BLaER1 treated with 17β-estradiol and CSF1 and Interleukin-3, amounts not matched to agents 10 nM and 100 nM (cell line): ENCODE data around the gene COX5A.

Source experiments
- H3K27ac ChIP-seq, 11 experiments: shearing (Covaris generic); formaldehyde crosslinking; 2 replicates each; pipeline ENCODE4 v1.8.1; 2022
- H3K27me3 ChIP-seq, 11 experiments: shearing (Covaris generic); formaldehyde crosslinking; 2 replicates each; pipeline ENCODE4 v1.8.1; 2022
- H3K36me3 ChIP-seq, 11 experiments: shearing (Covaris generic); formaldehyde crosslinking; 2 replicates each; pipeline ENCODE4 v1.8.1; 2022
- H3K4me1 ChIP-seq, 10 experiments: shearing (Covaris generic); formaldehyde crosslinking; 2 replicates each; pipeline ENCODE4 v1.8.1; 2022
- H3K4me2 ChIP-seq, 11 experiments: shearing (Covaris generic); formaldehyde crosslinking; 2 replicates each; pipeline ENCODE4 v1.8.1; 2022
- H3K4me3 ChIP-seq, 10 experiments: shearing (Covaris generic); formaldehyde crosslinking; 2 replicates each; pipeline ENCODE4 v1.8.1; 2022
- H3K9ac ChIP-seq, 11 experiments: shearing (Covaris generic); formaldehyde crosslinking; 2 replicates each; pipeline ENCODE4 v1.8.1; 2022
- H3K9me3 ChIP-seq, 11 experiments: shearing (Covaris generic); formaldehyde crosslinking; replicated peaks in 1 of 11; 2 replicates each; pipeline ENCODE4 v1.8.1; 2022
- H4K20me1 ChIP-seq, 11 experiments: shearing (Covaris generic); formaldehyde crosslinking; 2 replicates each; pipeline ENCODE4 v1.8.1; 2022
- Cebpa-rat ChIP-seq, 11 experiments: shearing (Covaris generic); IDR thresholded peaks; 2 replicates each; pipeline ENCODE4 v1.8.1; 2022

The COX5A gene

DNA sequence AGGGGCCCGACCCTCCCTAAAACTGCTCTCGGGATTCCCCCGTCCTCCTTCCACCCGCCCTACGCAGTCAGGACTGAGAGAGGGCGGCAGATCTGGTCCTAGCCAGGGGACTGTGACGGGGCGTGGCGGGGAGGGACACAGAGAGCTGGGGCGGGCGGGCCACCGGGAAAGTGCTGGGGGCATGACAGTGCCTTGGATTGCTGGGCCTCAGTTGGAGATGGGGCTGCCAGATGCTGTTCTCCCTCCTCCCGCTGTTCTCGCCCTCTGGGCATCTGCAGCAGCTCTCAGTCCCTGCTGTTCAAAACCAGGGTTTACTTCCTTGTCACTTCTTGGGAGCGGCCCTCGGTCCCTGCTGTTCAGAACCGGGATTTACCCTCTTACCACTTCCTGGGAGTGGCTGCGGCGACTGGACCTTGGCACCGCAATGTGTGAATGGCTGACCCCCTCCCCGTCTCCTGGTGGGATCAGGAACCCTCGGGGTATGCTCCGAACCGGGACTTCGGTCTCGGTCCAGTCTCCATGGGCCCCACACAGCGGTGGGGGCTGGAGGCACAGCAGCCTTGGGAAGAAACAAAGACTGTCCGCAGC, 20.5 kb upstream of the COX5A start:
- H3K27me3 ChIP-seq = peaks cover 58 to 80% (median 74%) of the 10 kb centered on the region in 11 experiments
- H3K9me3 ChIP-seq = peaks cover 0 to 10% (median 0%) of the 10 kb centered on the region in 11 experiments; a peak in 11 of 22 replicates
- no peaks in the 10 kb centered on the region for H3K36me3 ChIP-seq
- peaks cover 0 to 38% (median 16%) of the 10 kb centered on the region in 11 experiments; a peak in 11 of 22 replicates for H4K20me1 ChIP-seq
- H3K4me3 ChIP-seq = peak overlapping the region in 5 of 10 experiments; percentile 23 to 61 (median 54); a peak in 4 of 20 replicates
- H3K4me2 ChIP-seq = peak overlapping the region in 6 of 11 experiments; percentile 33 to 96 (median 90); a peak in 9 of 22 replicates
- no peak overlapping the region for H3K9ac ChIP-seq
- H3K4me1 ChIP-seq = peaks cover 30 to 54% (median 44%) of the 10 kb centered on the region in 10 experiments; a peak in 19 of 20 replicates
- no peak overlapping the region for H3K27ac ChIP-seq
- TF ChIP-seq Cebpa-rat (IDR thresholded peaks at IDR 0.05) = no peak

GRCh38 chr15:74957476-74958035, 19.7 kb upstream of the COX5A start:
- H4K20me1 ChIP-seq = peaks cover 0 to 38% (median 16%) of the 10 kb centered on the region in 11 experiments; a peak in 11 of 22 replicates
- peaks cover 0 to 10% (median 0%) of the 10 kb centered on the region in 11 experiments; a peak in 11 of 22 replicates for H3K9me3 ChIP-seq
- H3K36me3 ChIP-seq = no peaks in the 10 kb centered on the region
- peaks cover 58 to 80% (median 74%) of the 10 kb centered on the region in 11 experiments for H3K27me3 ChIP-seq
- H3K9ac ChIP-seq = peak overlapping the region in 8 of 11 experiments; percentile 30 to 72 (median 61); a peak in 7 of 22 replicates
- peaks cover 30 to 54% (median 44%) of the 10 kb centered on the region in 10 experiments; a peak in 19 of 20 replicates for H3K4me1 ChIP-seq
- no peak for TF ChIP-seq Cebpa-rat (IDR thresholded peaks at IDR 0.05)
- H3K27ac ChIP-seq = no peak overlapping the region
- peak overlapping the region; percentile 83 to 96 (median 93) for H3K4me2 ChIP-seq
- H3K4me3 ChIP-seq = peak overlapping the region; percentile 54 to 69 (median 60)

DNA sequence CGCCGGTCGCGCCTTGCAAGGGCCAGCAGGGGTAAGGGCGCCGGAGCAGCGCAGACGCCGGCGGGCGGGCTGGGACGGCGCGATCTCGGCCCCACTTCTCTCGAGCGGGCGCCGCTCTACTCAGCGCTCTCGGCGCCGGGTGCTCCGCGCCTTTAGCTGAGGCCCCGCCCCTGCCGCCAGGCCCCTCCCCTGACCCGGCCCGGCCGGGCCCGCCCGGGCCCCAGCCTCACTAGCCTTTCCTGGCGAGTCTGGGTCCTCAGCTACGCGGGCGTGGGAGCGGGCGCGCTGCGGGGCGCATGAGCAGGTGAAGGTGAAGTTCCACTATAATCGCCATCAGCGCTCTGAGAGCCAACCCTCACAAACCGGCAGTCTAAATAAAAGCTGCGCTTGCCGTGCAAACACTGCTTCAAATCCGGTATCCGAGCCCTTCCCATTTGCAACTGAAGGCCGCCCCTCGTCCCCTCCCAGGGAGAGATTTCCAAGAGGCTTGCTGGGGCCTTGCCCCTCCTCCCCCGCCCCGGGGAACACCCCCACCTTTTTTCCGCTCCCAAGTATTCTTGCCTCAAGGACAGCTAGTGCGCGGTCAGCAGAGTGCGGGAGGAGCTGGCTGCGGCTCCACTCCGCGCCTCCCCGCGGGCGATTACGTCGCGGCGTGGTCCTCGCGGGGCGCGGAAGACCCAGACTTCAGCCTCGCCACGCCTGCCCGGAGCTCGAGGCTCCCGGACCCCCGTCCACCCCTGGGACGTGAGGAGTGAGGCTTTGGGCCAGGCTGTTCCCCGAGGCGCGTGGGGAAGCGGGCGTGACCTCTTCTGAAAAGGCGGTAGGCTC, 19.0 kb upstream of the COX5A start, which contains the start of gene RPP25:
TSS of gene RPP25 (minus strand) at position 125 of the 828 bp plus-strand sequence. CDS start 189 bp downstream, outside the sequence.
- Histone ChIP-seq H3K36me3 (no peaks in the 10 kb centered on the region), H3K27ac (peak within 1 kb of the TSS in 3 of 11 experiments; percentile 17 to 40 (median 18); a peak in 3 of 22 replicates), H3K9me3 (peaks cover 0 to 10% (median 0%) of the 10 kb centered on the region in 11 experiments; a peak in 11 of 22 replicates), H3K4me2 (peak within 1 kb of the TSS; percentile 83 to 96 (median 93)), H4K20me1 (peaks cover 0 to 38% (median 16%) of the 10 kb centered on the region in 11 experiments; a peak in 11 of 22 replicates), H3K4me3 (peak within 1 kb of the TSS; percentile 54 to 69 (median 60)), H3K27me3 (peaks cover 58 to 80% (median 74%) of the 10 kb centered on the region in 11 experiments), H3K9ac (peak within 1 kb of the TSS; percentile 38 to 72 (median 65); a peak in 21 of 22 replicates), H3K4me1 (peaks cover 30 to 54% (median 44%) of the 10 kb centered on the region in 10 experiments; a peak in 19 of 20 replicates)
- TF ChIP-seq Cebpa-rat (IDR thresholded peaks at IDR 0.05) = no peak

DNA sequence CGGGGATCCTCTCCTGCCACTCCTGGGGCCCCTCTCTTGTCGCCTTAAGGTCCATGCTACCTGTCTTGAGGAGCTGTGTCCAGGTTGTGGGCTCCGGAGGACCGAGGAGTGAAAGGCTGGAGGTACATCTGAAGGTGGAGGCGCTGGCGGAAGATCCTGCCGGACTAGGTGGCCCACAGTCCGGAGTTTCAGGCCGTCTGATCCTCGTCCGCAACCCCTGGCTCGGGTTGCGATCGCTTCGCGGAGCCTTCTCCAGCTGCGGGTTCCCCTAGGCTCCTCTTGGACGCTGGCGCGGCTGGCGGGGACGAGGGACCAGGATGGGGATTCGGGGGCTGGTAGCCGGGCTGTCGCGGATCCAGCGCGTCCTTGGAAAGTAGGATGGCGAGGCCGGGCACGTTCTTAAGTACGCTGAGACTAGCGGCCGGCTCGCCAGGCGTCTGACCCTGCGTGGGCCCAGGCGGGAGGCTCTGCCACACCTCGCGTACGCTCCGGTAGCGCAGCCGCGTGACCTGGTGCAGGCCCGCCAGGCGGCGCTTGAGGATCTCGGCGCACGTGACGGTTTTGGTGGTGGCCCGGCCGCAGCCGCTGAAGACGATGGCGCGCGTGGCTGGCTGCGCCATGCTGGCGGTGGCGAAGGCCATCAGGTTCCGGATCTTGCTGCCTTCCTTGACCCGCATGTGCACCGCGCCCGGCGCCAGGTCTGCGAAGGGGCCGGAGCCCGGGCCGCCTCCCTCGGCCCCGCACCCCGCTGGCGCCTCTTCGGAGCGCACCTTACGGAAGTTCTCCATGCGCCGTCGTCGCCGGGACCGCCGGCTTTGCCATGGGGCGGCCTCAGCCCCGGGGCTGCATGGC, 18.1 kb upstream of the COX5A start:
- Histone ChIP-seq H3K4me3 (peak overlapping the region; percentile 54 to 69 (median 60)), H3K4me1 (peaks cover 30 to 48% (median 40%) of the 10 kb centered on the region in 10 experiments; a peak in 19 of 20 replicates), H3K36me3 (no peaks in the 10 kb centered on the region), H3K9ac (peak overlapping the region; percentile 38 to 72 (median 65); a peak in 20 of 22 replicates), H3K27me3 (peaks cover 58 to 72% (median 68%) of the 10 kb centered on the region in 11 experiments), H3K9me3 (peaks cover 0 to 10% (median 0%) of the 10 kb centered on the region in 11 experiments; a peak in 11 of 22 replicates), H3K27ac (peak overlapping the region in 3 of 11 experiments; percentile 17 to 40 (median 18); a peak in 3 of 22 replicates), H4K20me1 (peaks cover 0 to 38% (median 16%) of the 10 kb centered on the region in 11 experiments; a peak in 11 of 22 replicates), H3K4me2 (peak overlapping the region; percentile 83 to 96 (median 93))
- TF ChIP-seq Cebpa-rat (IDR thresholded peaks at IDR 0.05) = no peak

GRCh38 chr15:74955017-74955416, 17.1 kb upstream of the COX5A start:
- Histone ChIP-seq H3K4me2 (peak overlapping the region; percentile 5 to 94 (median 83); a peak in 17 of 22 replicates), H3K27ac (no peak overlapping the region), H3K9me3 (peaks cover 0 to 10% (median 0%) of the 10 kb centered on the region in 11 experiments; a peak in 11 of 22 replicates), H3K9ac (peak overlapping the region in 1 of 11 experiments; percentile 30; a peak in 2 of 22 replicates), H3K4me1 (peaks cover 30 to 47% (median 39%) of the 10 kb centered on the region in 10 experiments; a peak in 19 of 20 replicates), H3K27me3 (peaks cover 52 to 63% (median 60%) of the 10 kb centered on the region in 11 experiments), H3K4me3 (no peak overlapping the region), H3K36me3 (no peaks in the 10 kb centered on the region), H4K20me1 (peaks cover 0 to 38% (median 16%) of the 10 kb centered on the region in 11 experiments; a peak in 11 of 22 replicates)
- TF ChIP-seq Cebpa-rat (IDR thresholded peaks at IDR 0.05) = no peak

- H3K9ac ChIP-seq = peak overlapping the region in 5 of 11 experiments; percentile 2 to 34 (median 9); a peak in 5 of 22 replicates
- H3K4me2 ChIP-seq = peak overlapping the region; percentile 5 to 94 (median 83); a peak in 16 of 22 replicates
- peaks cover 0 to 38% (median 16%) of the 10 kb centered on the region in 11 experiments; a peak in 11 of 22 replicates for H4K20me1 ChIP-seq
- no peaks in the 10 kb centered on the region for H3K36me3 ChIP-seq
- peaks cover 30 to 48% (median 39%) of the 10 kb centered on the region in 10 experiments; a peak in 19 of 20 replicates for H3K4me1 ChIP-seq
- H3K9me3 ChIP-seq = peaks cover 0 to 10% (median 0%) of the 10 kb centered on the region in 11 experiments; a peak in 11 of 22 replicates
- no peak overlapping the region for H3K4me3 ChIP-seq
- H3K27me3 ChIP-seq = peaks cover 47 to 58% (median 55%) of the 10 kb centered on the region in 11 experiments
- no peak overlapping the region for H3K27ac ChIP-seq
- no peak for TF ChIP-seq Cebpa-rat (IDR thresholded peaks at IDR 0.05)
These were observed 16.6 kb upstream of the COX5A start for GRCh38 chr15:74954515-74954914.

- no peak overlapping the region for H3K27ac ChIP-seq
- peaks cover 0 to 4% (median 0%) of the 10 kb centered on the region in 11 experiments; a peak in 10 of 22 replicates for H3K9me3 ChIP-seq
- H4K20me1 ChIP-seq = peaks cover 0 to 21% (median 6%) of the 10 kb centered on the region in 11 experiments; a peak in 5 of 22 replicates
- H3K4me3 ChIP-seq = no peak overlapping the region
- H3K4me1 ChIP-seq = peaks cover 10 to 20% (median 16%) of the 10 kb centered on the region in 10 experiments; a peak in 19 of 20 replicates
- no peak for TF ChIP-seq Cebpa-rat (IDR thresholded peaks at IDR 0.05)
- no peaks in the 10 kb centered on the region for H3K36me3 ChIP-seq
- H3K27me3 ChIP-seq = peaks cover 12 to 23% (median 20%) of the 10 kb centered on the region in 11 experiments
- no peak overlapping the region for H3K9ac ChIP-seq
- no peak overlapping the region for H3K4me2 ChIP-seq
These were observed 13.1 kb upstream of the COX5A start for GRCh38 chr15:74951006-74951405.
